K562 (cell line): Measurements from ENCODE around the gene DCUN1D3. TPM values are rescaled to one million over a fixed set of nuclear protein-coding genes. Genes with fewer than 3 reads are reported as not detected.
A peak's percentile ranks its signal among the peaks of the same experiment; 100 is the strongest.

Experiments used
- BCL6 ChIP-seq: fragments of 250-450 bp; sonication (Bioruptor Pico); IDR thresholded peaks from 2 replicates; pipeline ENCODE4 v1.4.0; 2020
- HDAC1 ChIP-seq, 2 experiments: fragments of 450-650 bp; IDR thresholded peaks; 2 replicates each; pipeline ENCODE4 v1.6.1; 2016 to 2017; ENCODE audit warnings: inconsistent platforms in 1 of 2, mild to moderate bottlenecking in 1 of 2, moderate library complexity in 1 of 2
- HNRNPK ChIP-seq: fragments of 200-400 bp; formaldehyde crosslinking; IDR thresholded peaks from one replicate; pipeline ENCODE4 v1.6.1; 2018; ENCODE audit warnings: mild to moderate bottlenecking, low read depth, low read length; ENCODE audit not compliant: poor library complexity, severe bottlenecking
- L3MBTL2 ChIP-seq: fragments of 450-650 bp; IDR thresholded peaks from 2 replicates; pipeline ENCODE4 v1.6.1; 2016; ENCODE audit warnings: mild to moderate bottlenecking, moderate library complexity
- MBD2 ChIP-seq: sonication (generic); IDR thresholded peaks from 2 replicates; pipeline ENCODE4 v1.6.1; 2016; ENCODE audit warnings: low read depth, borderline replicate concordance
- MCM5 ChIP-seq: fragments of 450-650 bp; IDR thresholded peaks from 2 replicates; pipeline ENCODE4 v1.6.1; 2016; ENCODE audit warnings: low read depth
- MED1 ChIP-seq: sonication (generic); formaldehyde crosslinking; IDR thresholded peaks from 2 replicates; pipeline ENCODE4 v1.8.1; 2023; ENCODE audit warnings: missing genetic modification reagents, borderline replicate concordance
- NCOR1 ChIP-seq: fragments of 450-650 bp; IDR thresholded peaks from 2 replicates; pipeline ENCODE4 v1.6.1; 2016; ENCODE audit warnings: mild to moderate bottlenecking, moderate library complexity
- NRF1 ChIP-seq, 2 experiments: fragments of 450-650 bp; IDR thresholded peaks in 1 of 2; conservative IDR thresholded peaks in 1 of 2; 2 replicates each; pipeline ENCODE4 v1.6.1; 2014; ENCODE audit warnings: mild to moderate bottlenecking in 2 of 2
- SAFB2 ChIP-seq: fragments of 200-400 bp; formaldehyde crosslinking; IDR thresholded peaks from 2 replicates; pipeline ENCODE4 v1.6.1; 2018; ENCODE audit warnings: borderline replicate concordance, low read length, low read depth, moderate library complexity; ENCODE audit not compliant: severe bottlenecking
- SMARCA4 ChIP-seq: fragments of 450-650 bp; IDR thresholded peaks from 2 replicates; pipeline ENCODE4 v1.6.1; 2016
- TCF7 ChIP-seq: sonication (generic); IDR thresholded peaks from 2 replicates; pipeline ENCODE4 v1.6.1; 2016; ENCODE audit warnings: antibody characterized with exemption, borderline replicate concordance
- WHSC1 ChIP-seq: IDR thresholded peaks from one replicate; pipeline ENCODE4 v1.6.1; 2012; ENCODE audit warnings: low read length, control low read depth, inconsistent platforms
- ZFX ChIP-seq: sonication (generic); formaldehyde crosslinking; IDR thresholded peaks from 2 replicates; pipeline ENCODE4 v1.8.0; 2022; ENCODE audit warnings: mild to moderate bottlenecking, missing genetic modification reagents, moderate library complexity
- ZNF79 ChIP-seq: fragments of 250-450 bp; sonication (Bioruptor Pico); IDR thresholded peaks from 2 replicates; pipeline ENCODE4 v1.4.0; 2020; ENCODE audit warnings: low read depth, mild to moderate bottlenecking, moderate library complexity
- polyA plus RNA-seq, 8 experiments: library from polyadenylated mRNA; depleted of rRNA in 4 of 8; stranded (reverse) in 5 of 8; unstranded in 3 of 8; fragments of >200 nt; fragmentation: Nextera tagmentation in 2 of 8; fragmentation: Illumina TruSeq in 1 of 8; extraction: Ambion mirVana in 2 of 8; extraction: Trizol in 1 of 8; gene quantifications; 2 replicates each; pipeline versions ENCODE4 v1.2.1 to v1.2.3, GENCODE V29; 2011 to 2014; ENCODE audit warnings: inconsistent platforms in 1 of 8, missing spikeins in 1 of 8
- total RNA-seq, 7 experiments: library from RNA; depleted of rRNA in 6 of 7; stranded (reverse); fragments of >200 nt in 6 of 7; fragmentation: Illumina TruSeq in 2 of 7; extraction: Trizol in 2 of 7; gene quantifications; 2 replicates each; pipeline versions ENCODE4 v1.2.1 to v1.2.3, GENCODE V29; 2011 to 2021; ENCODE audit warnings: low replicate concordance in 1 of 7
- TF ChIP-seq, protein P1 (sequence below): fragments of 200-400 bp; formaldehyde crosslinking; IDR thresholded peaks from 2 replicates; pipeline ENCODE4 v1.6.1; 2017; ENCODE audit warnings: mild to moderate bottlenecking, low read depth, low read length, moderate library complexity
- TF ChIP-seq, protein P2 (sequence below), 2 experiments: fragments of 450-650 bp; IDR thresholded peaks; 2 replicates each; pipeline ENCODE4 v1.6.1; 2016
- TF ChIP-seq, protein P3 (sequence below): fragments of 450-650 bp; formaldehyde crosslinking; IDR thresholded peaks from 2 replicates; pipeline ENCODE4 v1.4.0; 2022; ENCODE audit warnings: missing genetic modification characterization
- TF ChIP-seq, protein P4 (sequence below): fragments of 450-650 bp; IDR thresholded peaks from 2 replicates; pipeline ENCODE4 v1.6.1; 2016; ENCODE audit warnings: antibody characterized with exemption
- TF ChIP-seq, protein P5 (sequence below): conservative IDR thresholded peaks from 2 replicates; pipeline ENCODE4 v1.6.1; 2011; ENCODE audit warnings: low read depth, mild to moderate bottlenecking, low read length; ENCODE audit not compliant: control insufficient read depth

Gene DCUN1D3
- total and polyA plus RNA-seq, 9 of the 15 experiments (the other 6 are each of a cell fraction or from before 2014, with no cell fraction given), result 1.0 to 4.7 (median 2.2) TPM

DNA sequence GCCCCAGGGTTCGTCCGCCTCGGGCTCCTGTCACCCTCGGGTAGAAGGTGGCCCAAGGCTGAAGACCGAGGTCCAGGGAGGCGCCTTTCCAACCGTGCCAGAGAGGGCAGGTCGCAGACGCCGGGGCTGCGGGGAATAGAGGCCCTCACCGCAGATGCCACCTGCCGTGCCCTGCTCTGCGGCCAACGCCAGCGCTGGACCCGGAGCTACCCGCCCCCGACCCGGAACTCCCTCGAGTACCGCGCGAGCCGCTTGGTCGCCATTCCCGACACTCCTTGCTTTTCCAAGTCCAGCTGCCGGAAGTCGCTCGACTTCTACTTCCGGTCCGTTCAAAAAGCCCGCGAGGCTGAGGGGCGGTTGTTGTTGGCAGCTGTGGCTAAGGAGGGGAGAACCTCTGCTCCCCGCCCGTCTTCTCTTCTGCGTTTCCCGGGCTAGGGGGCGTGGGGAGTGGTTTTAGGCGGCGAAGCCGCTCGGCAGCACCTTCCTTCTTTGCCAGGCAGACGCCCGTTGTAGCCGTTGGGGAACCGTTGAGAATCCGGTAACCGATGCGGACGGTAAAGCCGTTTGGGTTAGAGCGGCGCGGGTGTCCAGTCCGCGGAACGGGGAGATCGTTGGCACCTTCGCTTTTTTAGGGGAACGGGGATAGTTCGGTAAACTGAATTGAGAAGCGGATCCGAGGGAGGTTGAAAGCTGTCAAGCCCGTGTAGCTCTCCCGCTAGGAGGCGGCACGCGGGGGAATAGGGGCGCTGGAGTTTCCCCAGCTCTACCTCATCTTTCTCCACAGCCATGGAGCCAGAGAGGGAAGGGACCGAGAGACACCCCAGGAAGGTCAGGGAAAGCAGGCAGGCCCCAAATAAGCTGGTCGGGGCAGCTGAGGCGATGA lies 93.7 kb downstream of the DCUN1D3 start, which contains the start of the genes ERI2 and REXO5 (continued):
- no peak for TF ChIP-seq SAFB2
- TF ChIP-seq, protein P1, sequence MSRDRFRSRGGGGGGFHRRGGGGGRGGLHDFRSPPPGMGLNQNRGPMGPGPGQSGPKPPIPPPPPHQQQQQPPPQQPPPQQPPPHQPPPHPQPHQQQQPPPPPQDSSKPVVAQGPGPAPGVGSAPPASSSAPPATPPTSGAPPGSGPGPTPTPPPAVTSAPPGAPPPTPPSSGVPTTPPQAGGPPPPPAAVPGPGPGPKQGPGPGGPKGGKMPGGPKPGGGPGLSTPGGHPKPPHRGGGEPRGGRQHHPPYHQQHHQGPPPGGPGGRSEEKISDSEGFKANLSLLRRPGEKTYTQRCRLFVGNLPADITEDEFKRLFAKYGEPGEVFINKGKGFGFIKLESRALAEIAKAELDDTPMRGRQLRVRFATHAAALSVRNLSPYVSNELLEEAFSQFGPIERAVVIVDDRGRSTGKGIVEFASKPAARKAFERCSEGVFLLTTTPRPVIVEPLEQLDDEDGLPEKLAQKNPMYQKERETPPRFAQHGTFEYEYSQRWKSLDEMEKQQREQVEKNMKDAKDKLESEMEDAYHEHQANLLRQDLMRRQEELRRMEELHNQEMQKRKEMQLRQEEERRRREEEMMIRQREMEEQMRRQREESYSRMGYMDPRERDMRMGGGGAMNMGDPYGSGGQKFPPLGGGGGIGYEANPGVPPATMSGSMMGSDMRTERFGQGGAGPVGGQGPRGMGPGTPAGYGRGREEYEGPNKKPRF, result no peak
- TF ChIP-seq, protein P2, sequence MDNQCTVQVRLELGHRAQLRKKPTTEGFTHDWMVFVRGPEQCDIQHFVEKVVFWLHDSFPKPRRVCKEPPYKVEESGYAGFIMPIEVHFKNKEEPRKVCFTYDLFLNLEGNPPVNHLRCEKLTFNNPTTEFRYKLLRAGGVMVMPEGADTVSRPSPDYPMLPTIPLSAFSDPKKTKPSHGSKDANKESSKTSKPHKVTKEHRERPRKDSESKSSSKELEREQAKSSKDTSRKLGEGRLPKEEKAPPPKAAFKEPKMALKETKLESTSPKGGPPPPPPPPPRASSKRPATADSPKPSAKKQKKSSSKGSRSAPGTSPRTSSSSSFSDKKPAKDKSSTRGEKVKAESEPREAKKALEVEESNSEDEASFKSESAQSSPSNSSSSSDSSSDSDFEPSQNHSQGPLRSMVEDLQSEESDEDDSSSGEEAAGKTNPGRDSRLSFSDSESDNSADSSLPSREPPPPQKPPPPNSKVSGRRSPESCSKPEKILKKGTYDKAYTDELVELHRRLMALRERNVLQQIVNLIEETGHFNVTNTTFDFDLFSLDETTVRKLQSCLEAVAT (IDR thresholded peaks at IDR 0.05), result peak; percentile 61 to 82; a peak in 2 of 4 replicates
- TF ChIP-seq MBD2, result peak; percentile 77
- TF ChIP-seq L3MBTL2, result peak; percentile 75
- no peak for TF ChIP-seq HNRNPK
- peak; percentile 44; the same call in 1 of the 2 replicates for TF ChIP-seq SMARCA4
- peak in 1 of 2 experiments; percentile 95; a peak in 2 of 4 replicates for TF ChIP-seq HDAC1 (IDR thresholded peaks at IDR 0.05)
- no peak for TF ChIP-seq WHSC1
- TF ChIP-seq NRF1 (conservative IDR thresholded peaks at IDR 0.05 in 1 of 2, IDR thresholded peaks at IDR 0.05 in 1 of 2), result peak; percentile 29 to 34; a peak in 2 of 4 replicates
- TF ChIP-seq NCOR1, result peak; percentile 47; the same call in 1 of the 2 replicates
- no peak for TF ChIP-seq ZNF79 (CRISPR knock-in tag)
- TF ChIP-seq, protein P3, sequence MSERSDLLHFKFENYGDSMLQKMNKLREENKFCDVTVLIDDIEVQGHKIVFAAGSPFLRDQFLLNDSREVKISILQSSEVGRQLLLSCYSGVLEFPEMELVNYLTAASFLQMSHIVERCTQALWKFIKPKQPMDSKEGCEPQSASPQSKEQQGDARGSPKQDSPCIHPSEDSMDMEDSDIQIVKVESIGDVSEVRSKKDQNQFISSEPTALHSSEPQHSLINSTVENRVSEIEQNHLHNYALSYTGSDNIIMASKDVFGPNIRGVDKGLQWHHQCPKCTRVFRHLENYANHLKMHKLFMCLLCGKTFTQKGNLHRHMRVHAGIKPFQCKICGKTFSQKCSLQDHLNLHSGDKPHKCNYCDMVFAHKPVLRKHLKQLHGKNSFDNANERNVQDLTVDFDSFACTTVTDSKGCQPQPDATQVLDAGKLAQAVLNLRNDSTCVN, result no peak
- TF ChIP-seq, protein P4, sequence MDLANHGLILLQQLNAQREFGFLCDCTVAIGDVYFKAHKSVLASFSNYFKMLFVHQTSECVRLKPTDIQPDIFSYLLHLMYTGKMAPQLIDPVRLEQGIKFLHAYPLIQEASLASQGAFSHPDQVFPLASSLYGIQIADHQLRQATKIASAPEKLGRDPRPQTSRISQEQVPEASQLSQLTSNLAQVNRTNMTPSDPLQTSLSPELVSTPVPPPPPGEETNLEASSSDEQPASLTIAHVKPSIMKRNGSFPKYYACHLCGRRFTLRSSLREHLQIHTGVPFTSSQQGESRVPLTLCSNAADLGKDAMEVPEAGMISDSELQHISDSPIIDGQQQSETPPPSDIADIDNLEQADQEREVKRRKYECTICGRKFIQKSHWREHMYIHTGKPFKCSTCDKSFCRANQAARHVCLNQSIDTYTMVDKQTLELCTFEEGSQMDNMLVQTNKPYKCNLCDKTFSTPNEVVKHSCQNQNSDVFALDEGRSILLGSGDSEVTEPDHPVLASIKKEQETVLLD, result peak; percentile 73
- TF ChIP-seq MED1 (CRISPR knock-in tag), result no peak
- TF ChIP-seq, protein P5, sequence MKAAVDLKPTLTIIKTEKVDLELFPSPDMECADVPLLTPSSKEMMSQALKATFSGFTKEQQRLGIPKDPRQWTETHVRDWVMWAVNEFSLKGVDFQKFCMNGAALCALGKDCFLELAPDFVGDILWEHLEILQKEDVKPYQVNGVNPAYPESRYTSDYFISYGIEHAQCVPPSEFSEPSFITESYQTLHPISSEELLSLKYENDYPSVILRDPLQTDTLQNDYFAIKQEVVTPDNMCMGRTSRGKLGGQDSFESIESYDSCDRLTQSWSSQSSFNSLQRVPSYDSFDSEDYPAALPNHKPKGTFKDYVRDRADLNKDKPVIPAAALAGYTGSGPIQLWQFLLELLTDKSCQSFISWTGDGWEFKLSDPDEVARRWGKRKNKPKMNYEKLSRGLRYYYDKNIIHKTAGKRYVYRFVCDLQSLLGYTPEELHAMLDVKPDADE, result peak; percentile 64
- peak; percentile 13 for TF ChIP-seq ZFX
- TF ChIP-seq TCF7, result no peak
- TF ChIP-seq BCL6 (CRISPR knock-in tag), result no peak
- no peak for TF ChIP-seq MCM5
